GM12874 (cell line): Measurements from ENCODE around the gene TNFRSF13B.

Experiments
- TF ChIP-seq, protein P1 (sequence below): IDR thresholded peaks from 2 replicates; pipeline ENCODE4 v1.5.1; 2011; ENCODE audit warnings: low read depth, mild to moderate bottlenecking, control low read depth, low read length, moderate library complexity; ENCODE audit not compliant: insufficient read depth

Gene TNFRSF13B

DNA sequence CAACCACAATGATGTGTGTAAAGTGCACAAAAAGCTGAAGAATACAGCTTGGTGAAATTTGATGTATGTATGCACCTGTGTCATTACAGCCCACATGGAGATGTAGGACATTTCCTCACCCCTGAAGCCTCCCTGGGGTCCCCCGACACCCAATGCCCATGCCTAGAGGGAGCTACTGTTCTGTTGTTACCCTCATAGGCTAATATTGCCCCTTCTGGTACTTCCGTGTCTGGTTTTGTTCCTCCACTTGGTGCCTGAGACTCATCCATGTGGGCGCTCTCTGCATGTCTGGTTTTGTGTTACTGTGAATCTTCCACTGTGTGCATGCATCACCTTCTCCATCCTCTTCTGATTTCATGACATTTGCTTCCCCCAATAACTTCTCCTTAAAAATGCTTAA, 18.6 kb downstream of the TNFRSF13B start:
- TF ChIP-seq, protein P1, sequence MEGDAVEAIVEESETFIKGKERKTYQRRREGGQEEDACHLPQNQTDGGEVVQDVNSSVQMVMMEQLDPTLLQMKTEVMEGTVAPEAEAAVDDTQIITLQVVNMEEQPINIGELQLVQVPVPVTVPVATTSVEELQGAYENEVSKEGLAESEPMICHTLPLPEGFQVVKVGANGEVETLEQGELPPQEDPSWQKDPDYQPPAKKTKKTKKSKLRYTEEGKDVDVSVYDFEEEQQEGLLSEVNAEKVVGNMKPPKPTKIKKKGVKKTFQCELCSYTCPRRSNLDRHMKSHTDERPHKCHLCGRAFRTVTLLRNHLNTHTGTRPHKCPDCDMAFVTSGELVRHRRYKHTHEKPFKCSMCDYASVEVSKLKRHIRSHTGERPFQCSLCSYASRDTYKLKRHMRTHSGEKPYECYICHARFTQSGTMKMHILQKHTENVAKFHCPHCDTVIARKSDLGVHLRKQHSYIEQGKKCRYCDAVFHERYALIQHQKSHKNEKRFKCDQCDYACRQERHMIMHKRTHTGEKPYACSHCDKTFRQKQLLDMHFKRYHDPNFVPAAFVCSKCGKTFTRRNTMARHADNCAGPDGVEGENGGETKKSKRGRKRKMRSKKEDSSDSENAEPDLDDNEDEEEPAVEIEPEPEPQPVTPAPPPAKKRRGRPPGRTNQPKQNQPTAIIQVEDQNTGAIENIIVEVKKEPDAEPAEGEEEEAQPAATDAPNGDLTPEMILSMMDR, result no peak

DNA sequence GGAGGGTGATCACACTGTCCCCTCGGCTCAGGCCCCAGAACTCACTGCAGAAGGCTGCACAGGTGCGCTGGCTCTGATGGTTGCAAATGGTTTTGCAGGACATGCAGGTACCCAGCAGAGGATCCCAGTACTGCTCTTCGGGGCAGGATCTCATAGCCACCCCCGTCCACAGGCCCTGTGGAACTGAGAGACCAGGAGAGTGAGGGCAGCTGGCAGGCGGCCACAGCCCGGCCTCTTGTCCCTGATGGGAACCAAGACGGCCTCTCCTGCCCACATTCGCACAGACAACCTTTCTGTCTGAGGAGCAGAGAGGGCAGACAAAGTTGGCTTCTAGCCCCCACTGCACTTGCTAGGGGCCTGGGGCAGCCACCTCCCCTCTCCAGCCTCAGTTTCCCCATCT, 19.5 kb downstream of the TNFRSF13B start:
- TF ChIP-seq, protein P1, result no peak

DNA sequence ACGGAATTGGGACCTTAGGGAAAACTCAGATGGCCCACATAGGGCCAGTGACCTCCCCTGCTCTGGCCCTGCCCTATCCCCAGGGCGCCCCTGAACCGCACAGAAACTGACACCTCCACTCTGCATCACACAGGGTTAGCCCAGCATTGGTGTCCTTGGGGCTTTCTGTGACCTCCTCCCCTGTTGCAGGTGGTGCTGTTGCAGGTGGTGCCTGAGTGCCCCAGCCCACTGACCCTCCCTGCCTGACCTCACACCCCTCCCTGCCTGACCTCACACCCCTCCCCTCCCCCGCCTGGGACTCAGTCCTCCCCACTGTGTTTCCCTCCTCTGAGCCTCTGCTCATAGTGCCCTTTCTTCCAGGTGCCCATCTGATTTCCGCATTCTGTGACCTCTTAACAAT, 21.4 kb downstream of the TNFRSF13B start:
- TF ChIP-seq, protein P1, result no peak

DNA sequence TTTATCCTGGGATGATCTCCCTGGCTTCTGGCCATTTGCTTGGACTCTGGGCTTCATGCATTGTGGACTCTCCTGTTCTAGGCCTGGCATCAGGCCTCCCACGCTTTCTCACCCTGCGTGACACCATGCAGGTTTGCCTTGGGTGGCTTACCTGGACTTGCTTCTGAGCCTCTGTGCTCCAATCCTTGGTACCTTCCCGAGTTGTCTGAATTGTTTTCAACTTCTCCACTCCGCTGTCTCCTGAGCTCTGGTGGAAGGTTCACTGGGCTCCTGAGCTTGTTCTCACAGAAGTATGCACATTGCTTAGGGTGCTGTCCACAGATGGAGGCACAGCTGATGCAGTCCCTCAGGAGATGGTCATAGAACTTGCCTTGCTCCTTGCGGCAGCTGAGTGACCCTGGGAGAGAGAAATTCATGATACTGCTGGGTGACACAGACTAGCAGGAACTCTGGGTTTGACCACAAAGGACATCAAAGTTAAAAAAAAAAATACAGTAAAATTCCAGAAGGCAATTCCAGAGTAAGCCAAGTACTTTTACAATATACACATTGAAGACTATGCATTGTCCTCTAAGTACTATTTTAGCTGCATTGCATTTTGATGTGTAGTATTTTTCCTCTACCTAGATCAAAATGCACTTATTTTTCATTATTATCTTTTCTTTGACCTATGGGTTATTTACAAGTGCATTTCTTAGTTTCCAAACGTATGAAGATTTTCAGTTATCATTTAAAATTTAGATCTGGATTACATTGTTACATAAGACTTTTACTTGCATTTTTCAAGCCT, 23.1 kb downstream of the TNFRSF13B start:
- TF ChIP-seq, protein P1, result no peak

DNA sequence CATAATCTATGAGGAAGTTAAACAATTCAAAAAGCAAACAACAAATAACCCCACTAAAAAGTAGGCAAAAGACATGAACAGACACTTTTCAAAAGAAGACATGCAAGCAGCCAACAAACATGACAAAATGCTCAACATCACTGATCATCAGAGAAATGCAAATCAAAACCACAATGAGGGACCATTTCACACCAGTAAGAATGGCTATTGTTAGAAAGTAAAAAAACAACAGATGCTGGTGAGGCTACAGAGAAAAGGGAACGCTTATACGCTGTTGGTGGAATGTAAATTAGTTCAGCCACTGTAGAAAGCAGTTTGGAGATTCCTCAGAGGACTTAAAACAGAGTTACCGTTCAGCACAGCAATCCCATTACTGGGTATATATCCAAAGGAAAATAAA, 24.4 kb downstream of the TNFRSF13B start:
- TF ChIP-seq, protein P1, result no peak

DNA sequence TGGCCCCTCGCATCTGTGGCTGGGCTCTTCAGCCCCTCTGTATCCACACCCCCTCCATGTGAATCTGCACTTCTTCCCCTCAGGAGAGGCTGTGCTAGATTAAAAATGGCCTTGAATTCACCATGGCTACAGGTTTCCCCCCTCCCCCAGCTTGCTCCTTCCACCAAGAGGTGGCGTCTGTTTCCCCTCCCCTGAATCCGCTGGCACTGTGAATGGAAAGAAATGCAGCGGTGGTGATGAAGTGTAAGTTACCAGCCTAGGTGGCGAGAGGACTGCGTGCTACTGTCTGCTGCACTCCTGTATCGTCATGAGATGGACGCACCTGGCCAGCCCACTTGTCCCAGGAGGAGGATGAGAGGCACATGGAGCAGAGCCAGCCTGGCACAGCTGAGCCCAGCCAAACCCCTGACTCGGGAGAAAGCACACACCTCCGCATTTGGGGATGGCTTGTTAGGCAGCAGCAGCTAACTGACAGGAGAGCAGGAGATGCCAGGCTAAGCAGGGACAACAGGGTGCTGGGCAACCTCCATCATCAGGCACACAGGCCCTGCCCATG, 26.2 kb downstream of the TNFRSF13B start:
- TF ChIP-seq, protein P1, result peak; percentile 34

DNA sequence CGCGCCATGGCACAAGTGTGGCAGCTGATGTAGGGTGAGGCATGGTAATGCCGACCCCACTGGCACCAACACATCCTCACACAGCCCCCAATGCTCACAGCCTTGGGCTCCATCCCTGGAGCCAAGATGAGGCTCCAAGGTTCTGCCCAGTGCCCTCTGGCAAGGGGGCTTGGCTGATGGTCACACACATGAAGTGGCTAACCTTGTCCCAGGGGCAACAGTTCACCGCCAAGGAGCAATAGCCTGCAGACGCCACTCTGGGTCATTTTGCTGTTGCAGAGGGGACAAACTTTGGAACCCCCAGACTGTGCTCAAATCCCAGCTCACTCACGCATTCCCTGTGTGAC, 26.8 kb downstream of the TNFRSF13B start:
- TF ChIP-seq, protein P1, result no peak
